Nephron (organoid): ENCODE results near the gene LTF.

Source experiments
- H3K27ac Mint-ChIP-seq, 3 experiments: 2 replicates each; pipeline ENCODE4 v1.8.0; 2020; ENCODE audit warnings: mixed read lengths in 3 of 3, mild to moderate bottlenecking in 2 of 3, moderate library complexity in 1 of 3
- H3K27me3 Mint-ChIP-seq: 2 replicates; pipeline ENCODE4 v1.8.0; 2021; ENCODE audit warnings: low read depth, mild to moderate bottlenecking, moderate library complexity, mixed read lengths
- H3K36me3 Mint-ChIP-seq: 2 replicates; pipeline ENCODE4 v1.8.0; 2020; ENCODE audit warnings: low read depth, mixed read lengths
- H3K4me1 Mint-ChIP-seq: 2 replicates; pipeline ENCODE4 v1.8.0; 2020; ENCODE audit warnings: mixed read lengths
- H3K4me3 Mint-ChIP-seq, 3 experiments: 2 replicates each; pipeline ENCODE4 v1.8.0; 2020; ENCODE audit warnings: mild to moderate bottlenecking in 3 of 3, mixed read lengths in 3 of 3, moderate library complexity in 2 of 3
- H3K9me3 Mint-ChIP-seq: 2 replicates; pipeline ENCODE4 v1.8.0; 2020; ENCODE audit warnings: mixed read lengths
- CTCF ChIP-seq, 3 experiments: fragments of 200-600 bp; sonication (generic); IDR thresholded peaks; one replicate each; pipeline ENCODE4 v1.5.0; 2021; ENCODE audit warnings: antibody characterized with exemption in 3 of 3; ENCODE audit not compliant: unreplicated experiment in 3 of 3

The LTF gene

GRCh38 chr3:46469680-46470357 is 5.1 kb upstream of the LTF start:
- Mint-ChIP-seq H3K9me3 (peaks cover 6% of the 10 kb centered on the region), H3K36me3 (no peaks in the 10 kb centered on the region), H3K4me3 (no peak overlapping the region), H3K4me1 (peaks cover 6% of the 10 kb centered on the region), H3K27ac (no peak overlapping the region), H3K27me3 (peaks cover 39% of the 10 kb centered on the region)
- TF ChIP-seq CTCF (IDR thresholded peaks at IDR 0.05; ENCODE audit: unreplicated experiment in 3 of 3): no peak

DNA sequence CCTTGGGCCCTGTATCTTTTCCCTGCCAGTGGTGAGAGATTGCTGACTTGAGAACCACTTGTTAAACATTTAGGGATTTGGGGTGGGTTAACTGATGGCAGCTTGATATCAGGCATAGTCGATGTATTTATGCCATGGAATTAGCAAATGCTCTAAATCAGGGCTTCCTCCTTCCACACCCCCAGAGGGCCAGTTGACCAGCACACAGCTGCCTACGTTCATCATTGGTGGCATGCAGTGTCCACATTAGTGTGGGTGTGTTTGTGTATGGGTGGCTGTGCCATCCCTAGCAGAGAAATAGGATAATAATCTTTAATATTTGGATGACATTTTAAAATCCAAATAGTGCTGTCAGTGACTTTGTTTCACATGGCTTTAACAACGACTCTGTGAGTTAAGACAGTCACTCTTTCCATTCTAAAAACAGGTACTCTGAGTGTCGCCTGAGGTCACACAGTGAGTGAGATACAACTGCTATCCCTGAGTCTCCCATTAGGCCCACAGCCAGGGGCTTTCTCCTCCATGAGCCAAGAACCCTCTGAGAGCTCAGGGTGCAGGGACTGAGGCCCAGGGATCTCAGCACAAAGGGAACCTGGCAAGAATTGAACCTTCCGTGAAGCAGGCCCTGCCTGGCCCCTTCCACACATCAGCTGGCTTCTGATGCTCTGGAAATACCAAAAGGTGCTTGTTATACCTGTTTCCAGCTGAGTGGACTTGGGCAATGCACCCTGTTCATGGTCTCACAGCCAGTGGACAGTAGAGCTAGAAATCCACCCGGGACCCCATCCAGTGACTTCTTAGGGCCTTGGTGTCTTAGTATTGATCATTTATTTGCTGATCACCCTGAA is 4.3 kb upstream of the LTF start:
- TF ChIP-seq CTCF (IDR thresholded peaks at IDR 0.05; ENCODE audit: unreplicated experiment in 3 of 3): no peak
- peaks cover 6% of the 10 kb centered on the region for H3K4me1 Mint-ChIP-seq
- H3K27ac Mint-ChIP-seq: no peak overlapping the region
- no peaks in the 10 kb centered on the region for H3K9me3 Mint-ChIP-seq
- no peaks in the 10 kb centered on the region for H3K36me3 Mint-ChIP-seq
- no peak overlapping the region for H3K4me3 Mint-ChIP-seq
- peaks cover 42% of the 10 kb centered on the region for H3K27me3 Mint-ChIP-seq

- Mint-ChIP-seq H3K4me3 (no peak overlapping the region), H3K4me1 (peaks cover 6% of the 10 kb centered on the region), H3K27ac (no peak overlapping the region), H3K36me3 (no peaks in the 10 kb centered on the region), H3K27me3 (peaks cover 48% of the 10 kb centered on the region), H3K9me3 (no peaks in the 10 kb centered on the region)
- no peak for TF ChIP-seq CTCF (IDR thresholded peaks at IDR 0.05; ENCODE audit: unreplicated experiment in 3 of 3)
Observed at GRCh38 chr3:46467562-46467961, 2.9 kb upstream of the LTF start.

- no peak for TF ChIP-seq CTCF (IDR thresholded peaks at IDR 0.05; ENCODE audit: unreplicated experiment in 3 of 3)
- Mint-ChIP-seq H3K36me3 (no peaks in the 10 kb centered on the region), H3K4me3 (no peak overlapping the region), H3K9me3 (no peaks in the 10 kb centered on the region), H3K27ac (no peak overlapping the region), H3K4me1 (peaks cover 6% of the 10 kb centered on the region), H3K27me3 (peaks cover 50% of the 10 kb centered on the region)
Observed at GRCh38 chr3:46466871-46467403, 2.2 kb upstream of the LTF start.

DNA sequence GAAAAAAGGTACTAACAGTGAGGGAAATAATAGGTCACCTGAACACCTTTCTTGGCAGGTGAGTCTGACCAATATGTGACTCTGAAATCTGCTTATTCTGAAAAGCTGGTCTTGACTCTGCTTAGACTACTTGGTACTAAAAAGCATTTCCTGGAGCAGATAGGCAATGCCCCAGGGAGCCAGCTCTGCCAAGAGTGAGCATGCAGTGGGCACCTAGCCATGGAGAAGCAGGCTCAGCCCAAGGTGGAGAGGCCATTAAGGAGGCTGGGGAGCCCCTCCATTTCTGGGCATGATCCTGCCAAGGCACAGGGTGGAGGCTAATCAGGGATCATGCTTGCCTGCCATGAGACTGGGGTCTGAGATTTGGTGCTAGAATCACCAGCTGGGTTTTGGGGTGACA is 1.6 kb upstream of the LTF start:
- H3K27me3 Mint-ChIP-seq: peaks cover 53% of the 10 kb centered on the region
- no peak overlapping the region for H3K27ac Mint-ChIP-seq
- peaks cover 6% of the 10 kb centered on the region for H3K4me1 Mint-ChIP-seq

More for the DNA sequence above, 1.6 kb upstream of the LTF start:
- Mint-ChIP-seq H3K4me3 (no peak overlapping the region), H3K9me3 (no peaks in the 10 kb centered on the region), H3K36me3 (no peaks in the 10 kb centered on the region)
- TF ChIP-seq CTCF (IDR thresholded peaks at IDR 0.05; ENCODE audit: unreplicated experiment in 3 of 3): no peak
